Measurements from ENCODE around the gene MSI2.
A peak's percentile ranks its signal among the peaks of the same experiment; 100 is the strongest.

MSI2 gene

DNA sequence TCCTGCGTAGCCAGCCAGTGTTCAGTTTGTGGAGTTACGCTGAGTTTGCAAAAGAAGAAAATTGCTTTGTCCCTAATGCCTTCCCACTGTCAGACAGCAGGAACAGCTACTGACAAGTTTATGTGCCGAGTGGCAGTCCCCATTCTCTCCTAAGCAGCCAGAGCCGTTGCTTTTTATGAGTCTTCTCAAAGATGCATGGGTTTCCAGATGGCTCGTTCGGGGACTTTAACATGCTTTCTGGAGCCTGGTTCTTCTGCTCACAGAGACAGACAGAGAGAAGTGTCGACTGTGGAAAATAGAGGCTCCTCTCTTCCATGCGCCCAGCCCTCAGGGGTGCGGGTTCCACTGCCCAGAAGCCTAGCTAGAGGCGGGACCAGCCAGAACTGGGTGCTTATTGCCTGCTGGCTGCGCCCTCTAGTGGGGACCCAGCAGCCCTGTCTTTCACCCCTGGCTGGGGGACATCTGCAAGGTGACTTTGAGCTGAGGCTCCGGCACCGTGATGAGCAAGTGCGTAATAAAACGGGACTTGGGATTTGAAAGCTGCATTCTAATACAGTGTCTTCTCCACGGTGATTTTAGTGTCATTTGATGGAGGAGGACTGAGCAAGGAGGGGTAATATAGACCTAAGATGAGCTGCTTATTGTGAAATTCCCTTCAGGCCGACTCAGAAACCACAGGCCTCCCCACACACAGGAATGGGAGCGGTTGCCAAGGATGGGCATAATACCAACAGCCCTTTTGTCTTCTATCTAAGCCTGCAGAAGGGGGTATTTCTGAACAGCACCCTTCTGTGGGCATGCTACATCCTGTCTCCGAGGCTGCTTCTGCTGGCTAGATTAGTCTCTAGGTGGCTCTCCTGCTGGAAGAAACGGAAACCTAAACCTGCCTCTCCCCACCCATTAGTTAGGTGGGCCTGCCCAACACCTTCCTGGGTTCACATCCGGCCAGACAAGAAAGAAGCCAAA lies 415.6 kb downstream of the MSI2 start:
- TF ChIP-seq, protein P1, sequence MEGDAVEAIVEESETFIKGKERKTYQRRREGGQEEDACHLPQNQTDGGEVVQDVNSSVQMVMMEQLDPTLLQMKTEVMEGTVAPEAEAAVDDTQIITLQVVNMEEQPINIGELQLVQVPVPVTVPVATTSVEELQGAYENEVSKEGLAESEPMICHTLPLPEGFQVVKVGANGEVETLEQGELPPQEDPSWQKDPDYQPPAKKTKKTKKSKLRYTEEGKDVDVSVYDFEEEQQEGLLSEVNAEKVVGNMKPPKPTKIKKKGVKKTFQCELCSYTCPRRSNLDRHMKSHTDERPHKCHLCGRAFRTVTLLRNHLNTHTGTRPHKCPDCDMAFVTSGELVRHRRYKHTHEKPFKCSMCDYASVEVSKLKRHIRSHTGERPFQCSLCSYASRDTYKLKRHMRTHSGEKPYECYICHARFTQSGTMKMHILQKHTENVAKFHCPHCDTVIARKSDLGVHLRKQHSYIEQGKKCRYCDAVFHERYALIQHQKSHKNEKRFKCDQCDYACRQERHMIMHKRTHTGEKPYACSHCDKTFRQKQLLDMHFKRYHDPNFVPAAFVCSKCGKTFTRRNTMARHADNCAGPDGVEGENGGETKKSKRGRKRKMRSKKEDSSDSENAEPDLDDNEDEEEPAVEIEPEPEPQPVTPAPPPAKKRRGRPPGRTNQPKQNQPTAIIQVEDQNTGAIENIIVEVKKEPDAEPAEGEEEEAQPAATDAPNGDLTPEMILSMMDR (IDR thresholded peaks at IDR 0.05; ENCODE audit: insufficient read depth, low read depth, low read length, missing control alignments) = peak; percentile 97
- peak; percentile 87 for DNase-seq (ENCODE audit: low read depth)
- H3K4me3 ChIP-seq (ENCODE audit: low read length) = no peak overlapping the region

DNA sequence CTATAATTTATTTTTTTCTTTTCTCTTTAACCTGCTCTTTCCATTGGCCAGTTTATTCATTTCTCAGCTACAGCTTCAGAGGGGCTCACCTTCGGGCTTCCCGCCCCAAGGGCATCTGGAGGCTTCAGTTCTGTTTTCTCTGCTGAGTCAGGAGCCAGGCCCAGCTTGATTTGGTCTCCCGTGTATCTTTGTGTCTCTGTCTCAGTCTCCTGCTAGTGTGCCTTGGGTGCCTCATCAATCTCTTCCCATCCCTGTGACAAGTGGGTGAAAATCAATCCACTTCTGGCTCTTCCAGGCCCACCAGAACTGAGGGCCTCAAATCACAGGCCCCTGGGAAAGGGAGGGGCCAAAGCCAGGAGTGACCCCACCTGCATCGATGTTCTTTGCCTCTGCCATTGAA lies 416.6 kb downstream of the MSI2 start:
- TF ChIP-seq, protein P1 (IDR thresholded peaks at IDR 0.05; ENCODE audit: insufficient read depth, low read depth, low read length, missing control alignments) = no peak
- DNase-seq (ENCODE audit: low read depth) = no peak
- H3K4me3 ChIP-seq (ENCODE audit: low read length) = no peak overlapping the region

DNA sequence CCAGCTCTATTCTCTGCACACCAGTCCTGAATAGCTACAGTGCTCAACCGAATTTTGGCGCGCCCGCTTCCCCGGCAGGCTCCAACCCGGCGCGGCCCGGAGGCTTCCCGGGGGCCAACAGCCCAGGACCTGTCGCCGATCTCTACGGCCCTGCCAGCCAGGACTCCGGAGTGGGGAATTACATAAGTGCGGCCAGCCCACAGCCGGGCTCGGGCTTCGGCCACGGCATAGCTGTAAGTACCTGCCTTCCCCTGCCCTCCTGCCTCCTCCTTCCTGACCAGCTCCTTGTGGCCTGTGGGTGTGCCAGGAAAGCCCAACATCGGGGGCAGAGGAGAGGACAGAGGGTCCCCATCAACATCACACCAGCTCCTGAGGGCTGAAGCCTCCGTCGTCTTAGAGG lies 418.6 kb downstream of the MSI2 start:
- no peak for DNase-seq (ENCODE audit: low read depth)
- H3K4me3 ChIP-seq (ENCODE audit: low read length) = no peak overlapping the region
- TF ChIP-seq, protein P1 (IDR thresholded peaks at IDR 0.05; ENCODE audit: insufficient read depth, low read depth, low read length, missing control alignments) = no peak

DNA sequence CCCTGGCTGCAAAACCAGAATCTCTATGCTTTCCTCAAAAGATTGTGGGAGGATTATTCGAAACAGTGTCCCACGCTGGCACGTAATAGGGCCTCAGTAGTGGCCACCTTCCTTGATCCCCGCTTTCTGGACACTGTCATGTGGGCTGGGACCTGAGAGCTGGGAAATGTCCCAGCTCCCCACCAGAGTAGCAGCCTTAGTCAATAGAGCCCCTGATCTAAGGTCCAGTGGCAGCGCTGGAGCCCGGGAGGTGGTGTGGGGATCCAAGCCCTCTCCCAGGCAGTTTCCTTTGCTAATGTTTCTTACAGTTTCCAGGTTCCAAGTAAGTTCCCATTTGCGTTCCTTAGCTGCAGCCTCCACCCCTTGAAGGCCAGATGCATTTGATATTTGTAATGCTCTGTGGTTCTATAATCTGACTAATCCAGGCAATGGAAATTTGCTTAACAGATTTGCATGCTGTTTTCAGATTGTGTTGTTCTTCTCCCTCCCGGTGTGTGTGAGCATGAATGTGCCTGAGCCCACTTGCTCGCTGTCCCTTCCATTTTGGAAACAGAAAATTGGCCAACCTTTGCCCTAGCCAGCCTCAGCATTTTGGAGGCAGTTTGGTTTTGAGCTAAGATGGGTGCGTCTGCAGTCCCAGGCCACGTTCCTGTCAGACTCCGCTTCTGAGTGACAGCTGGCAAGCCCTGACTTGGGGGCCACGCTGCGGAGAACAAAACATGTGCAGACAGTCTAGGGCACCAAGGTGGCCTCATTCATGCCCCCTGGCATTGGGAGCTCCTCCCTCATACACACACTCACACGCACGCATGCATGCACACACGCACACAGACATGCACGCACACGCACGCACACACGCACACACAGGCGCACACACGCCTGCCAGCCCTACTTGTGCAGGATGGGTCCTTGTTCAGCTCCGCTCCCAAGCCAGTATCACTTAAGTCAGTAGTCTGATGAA lies 419.4 kb downstream of the MSI2 start:
- no peak overlapping the region for H3K4me3 ChIP-seq (ENCODE audit: low read length)
- peak; percentile 46 for DNase-seq (ENCODE audit: low read depth)
- TF ChIP-seq, protein P1 (IDR thresholded peaks at IDR 0.05; ENCODE audit: insufficient read depth, low read depth, low read length, missing control alignments) = no peak

DNA sequence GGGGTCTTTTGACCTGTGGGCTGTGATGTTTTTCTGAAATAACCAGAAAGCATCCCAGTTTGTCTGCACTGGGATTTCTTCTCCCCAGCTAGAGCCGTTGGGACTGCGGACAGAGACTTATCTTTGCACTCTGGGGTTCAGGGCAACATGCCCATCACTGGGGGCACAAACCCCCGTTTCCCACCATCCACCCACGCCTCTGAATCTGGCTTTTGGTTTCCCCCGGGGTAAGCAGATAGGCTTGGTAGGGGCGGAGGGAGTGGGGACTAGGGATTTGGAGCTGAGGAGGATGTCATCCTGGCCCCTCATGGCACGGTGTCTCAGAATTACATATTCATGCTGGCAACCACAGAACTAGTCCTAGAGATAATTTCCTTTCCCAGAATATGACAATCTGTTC lies 420.2 kb downstream of the MSI2 start:
- TF ChIP-seq, protein P1 (IDR thresholded peaks at IDR 0.05; ENCODE audit: insufficient read depth, low read depth, low read length, missing control alignments) = no peak
- no peak overlapping the region for H3K4me3 ChIP-seq (ENCODE audit: low read length)
- no peak for DNase-seq (ENCODE audit: low read depth)

DNA sequence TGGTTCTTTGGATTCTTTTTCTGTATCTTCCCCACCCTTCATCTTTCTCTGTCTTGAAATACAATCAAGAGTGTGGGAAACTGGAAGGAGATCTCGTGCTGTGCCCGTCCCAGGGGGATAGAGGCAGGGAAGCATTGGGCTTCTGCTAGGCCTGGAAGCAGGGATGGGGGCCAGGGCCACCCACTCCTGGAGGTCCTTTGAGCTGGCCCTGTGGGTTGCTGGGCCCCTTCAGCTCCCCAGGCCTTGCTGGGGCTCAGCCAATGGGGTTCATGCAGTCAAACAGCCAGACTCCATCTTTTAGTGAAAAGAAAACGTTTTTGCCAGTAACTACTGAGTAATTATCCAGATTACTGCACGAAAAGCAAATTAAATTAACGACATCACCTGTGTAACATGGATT lies 421.0 kb downstream of the MSI2 start:
- no peak overlapping the region for H3K4me3 ChIP-seq (ENCODE audit: low read length)
- TF ChIP-seq, protein P1 (IDR thresholded peaks at IDR 0.05; ENCODE audit: insufficient read depth, low read depth, low read length, missing control alignments) = no peak
- DNase-seq (ENCODE audit: low read depth) = no peak

Measured in epithelial cell of esophagus (primary cell).